ENCODE results near the gene LAMA3.

Gene LAMA3

DNA sequence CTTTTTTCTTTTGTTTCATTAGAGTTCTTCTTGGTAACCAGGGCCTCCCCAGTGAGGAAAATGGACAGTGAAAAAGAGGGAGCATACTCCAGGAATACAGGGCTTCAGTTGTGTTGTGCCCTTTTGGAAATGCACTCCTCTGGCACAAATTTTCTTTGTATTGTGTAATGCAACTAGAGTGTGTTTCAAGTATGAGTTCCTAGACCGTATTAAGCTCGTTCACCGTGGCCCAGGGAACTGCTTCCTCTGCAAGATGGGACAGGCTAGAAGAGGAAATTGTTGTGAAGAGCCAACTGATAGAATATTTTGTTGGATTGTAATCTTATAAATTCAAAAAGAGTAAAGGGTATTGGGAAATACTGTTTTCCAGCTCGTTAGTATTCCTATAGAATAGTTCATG is 188.1 kb downstream of the LAMA3 start:
- no peak for DNase-seq (ENCODE audit: low spot score)

GRCh38 chr18:23878336-23878900 is 189.2 kb downstream of the LAMA3 start:
- no peak for DNase-seq (ENCODE audit: low spot score)

- DNase-seq (ENCODE audit: low spot score) = no peak
Measured at GRCh38 chr18:23879126-23879525, 189.9 kb downstream of the LAMA3 start.

DNA sequence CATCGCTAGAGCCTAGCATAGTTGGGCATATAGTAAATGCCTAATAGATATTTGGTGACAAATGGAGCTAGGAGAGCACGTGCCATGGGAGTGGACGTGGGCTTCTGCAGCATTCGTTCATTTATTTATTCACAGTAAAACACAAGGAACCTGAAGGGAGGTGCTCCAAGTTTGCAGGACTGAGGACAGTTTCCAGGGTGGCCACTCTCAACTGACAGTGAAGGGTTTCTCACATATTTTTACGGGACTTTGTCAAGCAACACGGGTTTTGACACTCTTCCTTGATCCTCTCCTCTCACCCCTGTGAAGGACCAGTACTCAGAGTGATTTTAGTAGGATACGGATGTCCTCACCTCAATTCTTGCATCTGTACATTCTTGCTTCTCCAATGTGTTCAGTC is 190.3 kb downstream of the LAMA3 start:
- no peak for DNase-seq (ENCODE audit: low spot score)

- no peak for DNase-seq (ENCODE audit: low spot score)
Measured at GRCh38 chr18:23879966-23880565, 190.8 kb downstream of the LAMA3 start.

- DNase-seq (ENCODE audit: low spot score) = no peak
Measured at GRCh38 chr18:23880931-23881617, 191.8 kb downstream of the LAMA3 start.

GRCh38 chr18:23881778-23882177 is 192.5 kb downstream of the LAMA3 start:
- DNase-seq (ENCODE audit: low spot score) = no peak

- DNase-seq (ENCODE audit: low spot score) = no peak
Measured at GRCh38 chr18:23882616-23883276, 193.5 kb downstream of the LAMA3 start.

- no peak for DNase-seq (ENCODE audit: low spot score)
Measured at GRCh38 chr18:23883277-23883790, 194.1 kb downstream of the LAMA3 start.

GRCh38 chr18:23884681-23885375 is 195.6 kb downstream of the LAMA3 start:
- no peak for DNase-seq (ENCODE audit: low spot score)

- no peak for DNase-seq (ENCODE audit: low spot score)
Measured at GRCh38 chr18:23885750-23886149, 196.5 kb downstream of the LAMA3 start.

GRCh38 chr18:23887035-23887434 is 197.8 kb downstream of the LAMA3 start:
- no peak for DNase-seq (ENCODE audit: low spot score)

DNA sequence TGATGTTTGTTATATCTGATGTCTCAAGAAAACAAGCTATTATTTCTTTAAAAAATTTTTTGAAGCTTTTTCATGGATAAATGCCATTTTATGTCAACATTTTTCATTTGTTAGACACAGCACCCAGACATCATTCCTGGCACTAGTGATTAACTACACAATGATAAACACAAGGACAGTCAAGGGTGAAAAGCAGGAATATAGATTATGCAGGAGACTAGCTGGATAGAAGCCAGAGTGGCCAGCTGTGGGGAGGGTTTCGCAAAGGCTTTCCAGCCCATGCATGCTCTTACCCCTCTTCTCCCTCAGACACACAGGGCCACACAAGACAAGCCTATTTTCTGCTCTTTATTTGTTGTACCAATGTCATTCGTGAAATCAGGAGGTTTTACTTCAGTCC is 198.2 kb downstream of the LAMA3 start:
- no peak for DNase-seq (ENCODE audit: low spot score)

- no peak for DNase-seq (ENCODE audit: low spot score)
Measured at GRCh38 chr18:23888881-23889280, 199.6 kb downstream of the LAMA3 start.

DNA sequence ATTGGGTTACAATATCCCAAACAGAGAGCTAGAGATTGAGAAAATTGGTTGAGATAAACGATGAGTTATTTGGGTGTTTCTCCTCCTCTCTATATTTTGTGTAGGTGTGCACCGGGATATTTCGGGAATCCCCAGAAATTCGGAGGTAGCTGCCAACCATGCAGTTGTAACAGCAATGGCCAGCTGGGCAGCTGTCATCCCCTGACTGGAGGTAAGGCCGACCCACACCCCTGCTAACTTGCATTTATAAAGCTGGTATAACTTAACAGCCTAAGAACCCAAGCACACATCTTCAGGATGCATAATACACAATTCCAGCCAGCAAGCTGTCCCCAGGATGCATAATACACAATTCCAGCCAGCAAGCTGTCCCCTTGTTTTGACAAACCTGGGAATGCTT is 200.7 kb downstream of the LAMA3 start:
- no peak for DNase-seq (ENCODE audit: low spot score)

DNA sequence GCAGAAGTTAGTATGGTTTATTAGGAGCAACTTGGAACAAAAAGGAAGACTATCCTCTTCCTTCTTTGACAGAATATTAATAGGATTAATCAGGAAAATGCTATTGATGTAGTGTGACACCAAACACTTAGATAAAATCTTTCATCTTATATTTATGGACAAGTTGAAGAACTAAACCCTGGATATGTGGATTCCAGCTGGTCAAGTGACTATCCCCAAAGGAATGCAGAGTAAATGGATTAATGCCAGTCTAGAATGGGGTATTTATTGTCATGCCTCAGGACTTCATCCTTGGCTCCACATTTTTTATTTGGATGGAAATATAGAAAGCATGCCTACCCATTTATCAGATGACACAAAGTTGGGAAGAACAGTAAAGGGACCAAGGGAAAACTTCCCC is 201.3 kb downstream of the LAMA3 start:
- DNase-seq (ENCODE audit: low spot score) = no peak

GRCh38 chr18:23893653-23894052 is 204.4 kb downstream of the LAMA3 start:
- no peak for DNase-seq (ENCODE audit: low spot score)

GRCh38 chr18:23894661-23895175 is 205.5 kb downstream of the LAMA3 start:
- DNase-seq (ENCODE audit: low spot score) = no peak

GRCh38 chr18:23897291-23897690 is 208.0 kb downstream of the LAMA3 start:
- DNase-seq (ENCODE audit: low spot score) = no peak

DNA sequence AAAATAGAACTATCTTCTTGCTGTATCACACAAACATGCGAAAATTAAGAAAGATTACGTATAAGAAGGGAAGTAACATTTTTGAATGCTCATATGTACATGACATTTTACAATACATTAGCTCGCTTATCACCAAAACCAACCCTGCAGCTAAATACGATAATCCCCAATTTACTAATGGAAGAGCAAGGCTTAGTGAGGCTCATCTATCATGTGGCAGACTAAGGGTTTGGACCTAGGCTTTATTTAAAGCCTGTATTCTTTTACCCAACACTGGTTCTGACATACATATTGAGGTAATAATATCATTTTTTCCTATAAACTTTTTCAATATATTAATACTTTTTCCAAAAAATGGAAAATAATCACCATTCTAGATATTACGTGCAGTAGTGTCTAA is 208.5 kb downstream of the LAMA3 start:
- DNase-seq (ENCODE audit: low spot score) = no peak

DNA sequence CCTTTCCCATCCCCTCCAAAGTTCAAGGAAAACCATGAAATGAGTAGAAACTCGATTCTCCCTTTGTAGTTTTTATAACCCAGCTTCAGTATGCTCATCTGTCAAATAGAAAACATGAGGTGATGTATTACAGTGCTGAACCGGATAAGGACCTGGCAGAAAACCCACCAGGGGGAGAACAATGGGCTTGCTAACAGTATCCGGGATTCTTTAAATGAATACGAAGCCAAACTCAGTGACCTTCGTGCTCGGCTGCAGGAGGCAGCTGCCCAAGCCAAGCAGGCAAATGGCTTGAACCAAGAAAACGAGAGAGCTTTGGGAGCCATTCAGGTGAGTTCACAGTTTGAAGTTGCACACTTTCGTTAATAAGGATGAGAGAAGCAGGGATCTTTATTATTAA is 211.7 kb downstream of the LAMA3 start:
- DNase-seq (ENCODE audit: low spot score) = no peak

- no peak for DNase-seq (ENCODE audit: low spot score)
Measured at GRCh38 chr18:23902396-23902795, 213.1 kb downstream of the LAMA3 start.
